PC-3 (cell line): ENCODE measurements around the gene MTCL1.

Experiments
- CTCF ChIP-seq: fragments of 300-600 bp; sonication (generic); conservative IDR thresholded peaks from 2 replicates; pipeline ENCODE4 v1.5.1; 2017; ENCODE audit warnings: antibody characterized with exemption, low read depth, mild to moderate bottlenecking, low read length
- EZH2 ChIP-seq: fragments of 300-600 bp; sonication (generic); IDR thresholded peaks from one replicate; pipeline ENCODE4 v1.6.1; 2017; ENCODE audit warnings: antibody characterized with exemption, mild to moderate bottlenecking, low read length; ENCODE audit not compliant: unreplicated experiment
- EZH2phosphoT487 ChIP-seq: fragments of 300-600 bp; sonication (generic); IDR thresholded peaks from 2 replicates; pipeline ENCODE4 v1.6.1; 2018; ENCODE audit warnings: mild to moderate bottlenecking, antibody characterized with exemption, low read length, borderline replicate concordance

GRCh38 chr18:8741532-8741931 lies 36.2 kb downstream of the MTCL1 start:
- TF ChIP-seq CTCF (no peak), EZH2phosphoT487 (no peak), EZH2 (no peak)
